GM19463 (cell line): ENCODE data around the gene CHGA.

Experiments
- ATAC-seq: cut with Tn5 transposase; IDR thresholded peaks from one replicate; pipeline ENCODE4 v1.9.1; 2021; ENCODE audit warnings: mild to moderate bottlenecking, moderate library complexity; ENCODE audit not compliant: unreplicated experiment

Gene CHGA

DNA sequence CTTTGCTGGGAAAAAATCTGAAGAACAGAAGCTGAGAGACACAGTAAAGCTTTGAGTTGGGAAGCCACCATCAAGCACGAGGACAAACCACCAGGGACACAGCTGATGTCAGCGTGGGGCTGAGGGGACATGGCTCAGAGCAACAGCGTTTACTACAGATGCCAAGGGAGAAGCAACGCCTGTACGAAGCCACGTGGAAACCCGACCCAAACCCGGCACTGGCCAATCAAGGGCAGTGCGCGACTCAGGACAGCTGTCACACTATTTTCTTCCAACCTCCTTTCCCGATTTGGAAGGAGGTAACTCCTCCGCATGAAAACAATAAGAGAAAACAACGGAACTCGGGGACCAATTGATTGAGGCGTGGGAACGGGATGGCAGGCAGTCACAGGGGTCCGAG lies 20.2 kb upstream of the CHGA start:
- ATAC-seq, result no peak

- ATAC-seq, result no peak
These were observed 19.6 kb upstream of the CHGA start for GRCh38 chr14:92903359-92903758.

DNA sequence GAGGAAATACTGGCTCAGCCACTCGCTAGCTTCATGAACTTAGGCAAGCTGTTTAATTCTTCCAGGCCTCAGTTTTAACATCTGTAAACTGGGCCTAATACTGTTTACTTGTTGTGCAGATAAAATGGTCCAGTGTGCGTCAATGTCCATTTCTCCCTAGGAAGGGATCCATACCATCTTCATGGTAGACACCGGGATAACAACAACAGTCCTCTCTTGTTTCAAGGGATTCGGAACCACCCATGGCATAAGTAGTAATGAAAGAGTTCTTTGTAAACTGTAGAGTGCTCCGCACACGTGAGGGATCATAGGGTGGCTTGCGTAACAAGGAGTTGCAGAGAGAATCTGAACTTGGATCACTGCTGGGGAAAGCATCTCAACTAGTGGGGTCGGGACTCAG lies 17.3 kb upstream of the CHGA start:
- no peak for ATAC-seq

DNA sequence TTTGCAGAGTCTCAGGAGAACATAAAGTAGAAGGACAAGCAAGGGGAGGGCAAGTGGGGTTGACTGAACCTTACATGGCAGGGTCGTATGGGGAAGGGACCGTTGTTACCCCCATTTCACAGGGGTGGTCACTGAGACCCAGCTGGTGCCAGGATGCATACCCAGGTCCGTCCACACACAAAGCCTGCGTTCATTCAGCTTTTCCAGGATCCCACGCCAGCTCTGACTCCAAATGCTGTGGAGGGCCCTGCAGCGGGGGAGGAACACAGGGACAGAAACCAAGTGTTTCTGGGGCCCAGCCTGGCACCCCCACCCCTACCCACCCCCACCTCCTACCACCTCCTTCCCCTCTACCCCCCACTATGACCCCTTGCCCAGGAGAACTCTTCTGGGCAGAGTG lies 16.5 kb upstream of the CHGA start:
- no peak for ATAC-seq

DNA sequence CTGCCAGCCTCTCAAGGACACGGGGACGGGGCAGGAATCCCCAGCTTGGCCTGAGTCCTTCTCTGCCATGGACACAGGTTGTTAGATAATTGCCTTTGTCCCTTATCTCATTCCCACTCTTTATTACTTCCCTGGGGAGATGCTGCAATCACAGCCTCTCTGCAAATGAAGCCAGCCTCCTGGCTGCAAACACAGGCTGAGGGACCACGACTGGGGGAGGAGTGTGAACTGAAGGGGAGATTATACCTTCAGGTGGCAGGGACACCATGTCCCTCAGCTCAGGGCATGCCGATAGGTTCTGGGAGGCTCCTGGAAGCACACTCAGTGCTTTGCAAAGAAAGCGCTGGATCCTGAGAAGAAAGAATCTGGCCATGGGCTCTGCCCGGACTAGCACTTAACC lies 16.1 kb upstream of the CHGA start:
- ATAC-seq, result no peak

- ATAC-seq, result no peak
These were observed 15.5 kb upstream of the CHGA start for GRCh38 chr14:92907316-92907911.

DNA sequence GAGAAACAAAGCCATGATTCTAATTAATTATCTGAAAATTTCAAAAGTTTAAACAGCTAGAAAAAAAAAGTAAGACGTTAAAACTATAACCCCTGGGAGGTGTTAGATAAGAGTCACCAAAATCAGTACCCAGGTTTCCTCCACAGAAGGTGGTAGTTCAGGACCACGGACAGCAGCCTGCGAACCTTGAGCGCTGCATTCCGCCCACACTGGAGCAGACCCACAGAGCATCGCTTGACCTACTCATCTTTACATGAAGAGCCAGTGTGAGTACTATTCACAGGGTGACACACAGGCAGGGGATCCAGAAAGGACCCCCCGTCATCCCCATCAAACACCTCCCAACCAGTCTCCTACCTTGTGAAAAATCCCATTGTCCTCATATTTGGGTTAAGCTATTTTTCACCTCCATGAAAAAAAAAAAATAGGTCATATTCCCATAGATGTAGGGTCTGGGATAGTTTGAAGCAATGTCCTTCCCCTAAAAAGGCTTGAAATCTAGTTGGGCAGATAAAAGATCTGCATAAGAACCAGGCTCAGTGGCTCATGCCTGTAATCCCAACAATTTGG lies 8.8 kb upstream of the CHGA start:
- ATAC-seq, result no peak

GRCh38 chr14:92916201-92916600 lies 6.7 kb upstream of the CHGA start:
- ATAC-seq, result no peak

- no peak for ATAC-seq
These were observed 5.7 kb upstream of the CHGA start for GRCh38 chr14:92917041-92917940.

GRCh38 chr14:92917956-92918355 lies 5.0 kb upstream of the CHGA start:
- ATAC-seq, result no peak

DNA sequence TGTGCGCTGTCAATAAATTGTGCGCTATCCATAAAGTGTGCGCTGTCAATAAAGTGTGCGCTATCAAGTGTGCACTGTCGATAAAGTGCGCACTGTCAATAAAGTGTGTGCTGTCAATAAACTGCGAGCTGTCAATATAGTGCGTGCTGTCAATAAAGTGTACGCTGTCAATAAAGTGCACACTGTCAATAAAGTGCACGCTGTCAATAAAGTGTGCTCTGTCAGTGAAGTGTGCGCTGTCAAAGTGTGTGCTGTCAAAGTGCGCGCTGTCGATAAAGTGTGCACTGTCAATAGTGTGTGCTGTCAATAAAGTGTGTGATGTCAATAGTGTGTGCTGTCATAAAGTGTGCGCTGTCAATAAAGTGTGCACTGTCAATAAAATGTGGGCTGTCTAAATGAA lies 2.9 kb upstream of the CHGA start:
- no peak for ATAC-seq

DNA sequence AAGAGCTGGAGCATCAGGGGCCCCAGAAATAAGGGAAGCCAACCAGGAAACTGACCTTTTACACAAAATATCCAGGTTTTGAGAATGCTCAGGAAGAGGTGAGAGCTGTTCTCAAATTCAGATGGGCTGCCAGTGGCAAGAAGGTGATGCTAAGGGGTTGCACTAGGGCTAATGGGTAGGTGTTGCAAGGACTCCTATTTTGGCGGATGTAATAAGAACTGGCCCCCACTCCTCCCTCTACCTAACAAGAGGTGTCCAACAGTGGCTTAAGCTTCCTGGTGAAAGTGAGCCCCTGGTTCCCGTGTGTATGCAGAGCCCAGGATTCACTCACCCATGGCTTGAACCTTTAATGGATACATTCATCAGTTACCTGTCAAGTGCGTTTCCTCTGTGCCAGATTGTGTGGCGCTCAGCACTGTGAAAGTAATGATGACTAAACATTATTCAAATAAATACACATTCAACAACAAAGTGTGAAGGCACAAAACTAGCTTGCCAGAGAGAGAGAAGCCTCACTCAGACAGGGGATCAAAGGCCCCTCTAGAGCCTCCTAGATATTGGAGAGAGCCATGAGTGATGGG lies 705 bp upstream of the CHGA start:
- no peak for ATAC-seq

- ATAC-seq, result no peak
These were observed 774 bp downstream of the CHGA start for GRCh38 chr14:92923744-92924103.

DNA sequence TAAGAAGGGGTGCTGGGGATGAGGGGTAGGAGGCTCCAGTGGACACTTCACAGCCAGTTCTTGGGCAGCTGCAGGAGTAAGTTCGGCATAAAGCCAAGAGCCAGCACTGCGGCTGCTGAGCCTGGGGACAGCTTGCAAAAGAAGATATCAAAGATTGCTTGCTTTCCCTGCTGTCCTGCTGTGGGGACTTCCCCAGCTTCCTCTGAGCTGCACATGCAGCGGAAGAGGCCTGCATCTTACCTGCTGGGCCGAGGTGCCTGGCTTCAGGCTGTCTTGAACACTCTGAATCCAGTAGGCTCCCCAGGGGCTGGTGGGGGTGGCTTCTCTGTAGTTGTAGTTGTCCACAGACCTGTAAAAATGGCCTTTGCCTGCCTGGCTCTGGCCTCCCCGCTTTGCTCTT lies 1.3 kb downstream of the CHGA start:
- ATAC-seq, result no peak

DNA sequence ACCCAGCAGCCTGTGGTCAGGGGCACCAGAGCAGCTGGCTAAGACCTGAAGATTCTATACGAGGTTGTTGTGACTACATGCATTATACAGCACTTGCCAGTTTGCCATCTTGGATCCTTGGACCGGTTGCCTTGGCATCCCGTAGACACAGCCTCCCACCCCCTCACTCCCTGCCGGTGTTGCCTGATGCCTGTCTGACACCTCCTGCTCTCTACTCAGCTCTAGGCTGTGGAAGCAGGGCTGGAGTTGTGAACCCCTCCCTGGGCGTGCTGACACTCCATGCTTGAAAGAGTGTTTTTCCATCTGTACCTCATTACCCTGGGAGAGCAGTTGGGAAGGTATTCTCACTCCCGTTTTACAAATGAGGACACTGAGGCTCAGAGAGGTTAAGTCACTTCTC lies 2.5 kb downstream of the CHGA start:
- no peak for ATAC-seq

DNA sequence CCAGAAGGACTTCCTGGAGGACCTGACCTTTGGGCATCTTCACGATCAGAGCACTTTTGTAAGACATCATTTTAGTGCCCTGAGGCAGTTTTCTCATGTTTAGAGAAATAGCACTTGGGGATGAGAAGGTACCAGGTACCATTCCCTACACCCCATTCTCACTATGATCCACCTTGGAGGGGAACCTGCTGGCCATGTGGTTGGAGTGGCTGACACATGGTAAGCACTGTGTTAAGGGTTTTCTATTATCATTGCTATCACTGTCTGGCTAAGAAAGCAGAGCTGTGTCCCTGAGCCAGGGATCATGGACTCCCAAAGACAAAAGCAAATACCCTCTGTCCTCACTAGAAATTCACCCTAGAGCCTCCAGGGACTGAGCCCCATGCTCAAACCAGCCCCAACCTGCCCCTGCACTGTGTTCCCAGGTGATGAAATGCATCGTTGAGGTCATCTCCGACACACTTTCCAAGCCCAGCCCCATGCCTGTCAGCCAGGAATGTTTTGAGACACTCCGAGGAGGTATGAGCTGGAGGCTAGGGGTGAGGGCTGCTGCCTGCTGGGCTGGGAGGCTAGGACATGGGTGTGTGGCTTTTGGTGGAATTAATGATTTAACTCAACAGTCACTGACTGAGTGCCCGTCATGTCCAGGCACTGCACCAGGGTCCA lies 3.4 kb downstream of the CHGA start:
- ATAC-seq, result no peak

DNA sequence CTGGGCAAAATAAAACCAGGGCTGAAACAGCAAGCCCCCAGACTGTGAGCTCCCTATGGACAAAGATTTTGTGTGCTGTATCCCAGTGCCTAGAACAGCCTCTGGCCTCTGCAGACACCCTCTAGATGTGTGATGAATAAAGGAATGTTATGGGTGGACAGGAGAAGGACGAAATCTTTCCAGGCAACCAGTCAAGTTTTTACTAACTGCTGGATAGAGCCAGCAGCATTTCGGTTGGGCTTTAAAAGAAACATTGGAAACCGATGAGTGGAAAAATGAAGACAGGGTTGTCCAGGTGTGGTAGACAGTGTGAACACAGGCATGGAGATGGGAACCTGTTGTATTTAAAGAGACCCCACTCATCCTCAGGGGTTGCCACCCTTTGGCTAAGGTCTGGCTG lies 4.0 kb downstream of the CHGA start:
- no peak for ATAC-seq

- no peak for ATAC-seq
These were observed 4.7 kb downstream of the CHGA start for GRCh38 chr14:92927349-92928257.

GRCh38 chr14:92928258-92928629 lies 5.3 kb downstream of the CHGA start:
- no peak for ATAC-seq

GRCh38 chr14:92928961-92929688 lies 6.2 kb downstream of the CHGA start:
- no peak for ATAC-seq
